Spleen (tissue), 11 donors: Measurements from ENCODE around the gene DGKE. TPM values are rescaled to one million over a fixed set of nuclear protein-coding genes. Genes with fewer than 3 reads are reported as not detected.

Experiments used
- DNase-seq: peaks from one replicate; pipeline ENCODE4 v3.0.0-alpha.2; 2020
- H3K27ac ChIP-seq, 8 donors: fragments of 200-600 bp; sonication (generic) in 7 of 8; 1 replicate in 4 of 8; 2 replicates in 4 of 8; pipeline versions ENCODE4 v1.5.0 to v1.8.0; 2016 to 2021; ENCODE audit warnings: inconsistent platforms in 4 of 8, mild to moderate bottlenecking in 4 of 8, moderate library complexity in 1 of 8
- H3K27me3 ChIP-seq, 7 donors: fragments of 200-600 bp; sonication (generic) in 6 of 7; replicated peaks in 1 of 7; 1 replicate in 4 of 7; 2 replicates in 3 of 7; pipeline versions ENCODE4 v1.5.0 to v1.8.0; 2016 to 2021; ENCODE audit warnings: inconsistent platforms in 3 of 7, mild to moderate bottlenecking in 1 of 7
- H3K36me3 ChIP-seq, 6 donors: fragments of 200-600 bp; sonication (generic) in 5 of 6; 1 replicate in 4 of 6; 2 replicates in 2 of 6; pipeline versions ENCODE4 v1.5.0 to v1.8.0; 2016 to 2021; ENCODE audit warnings: inconsistent platforms in 2 of 6
- H3K4me1 ChIP-seq, 6 donors: fragments of 200-600 bp; sonication (generic) in 5 of 6; 1 replicate in 3 of 6; 2 replicates in 3 of 6; pipeline versions ENCODE4 v1.5.0 to v1.8.0; 2016 to 2021; ENCODE audit warnings: inconsistent platforms in 3 of 6
- H3K4me3 ChIP-seq, 8 donors: fragments of 200-600 bp; sonication (generic) in 7 of 8; 1 replicate in 4 of 8; 2 replicates in 4 of 8; pipeline versions ENCODE4 v1.5.0 to v1.8.0; 2016 to 2021; ENCODE audit warnings: inconsistent platforms in 4 of 8, mild to moderate bottlenecking in 4 of 8, moderate library complexity in 2 of 8
- H3K9me3 ChIP-seq, 8 donors: fragments of 200-600 bp; sonication (generic) in 7 of 8; 1 replicate in 4 of 8; 2 replicates in 4 of 8; pipeline versions ENCODE4 v1.5.0 to v1.8.0; 2016 to 2021; ENCODE audit warnings: inconsistent platforms in 4 of 8
- CTCF ChIP-seq, 11 experiments: fragments of 200-600 bp in 7 of 11; fragments of 450-650 bp in 4 of 11; sonication (generic) in 4 of 11; IDR thresholded peaks in 8 of 11; conservative IDR thresholded peaks in 3 of 11; 1 replicate in 7 of 11; 2 replicates in 4 of 11; pipeline versions ENCODE4 v1.4.0 to v1.8.0; 2016 to 2021; ENCODE audit warnings: antibody characterized with exemption in 11 of 11, inconsistent platforms in 4 of 11, mild to moderate bottlenecking in 1 of 11
- POLR2A ChIP-seq, 3 donors: fragments of 450-650 bp; IDR thresholded peaks; one replicate each; pipeline ENCODE4 v1.5.1; 2017; ENCODE audit warnings: antibody characterized with exemption in 3 of 3, mild to moderate bottlenecking in 1 of 3
- POLR2AphosphoS5 ChIP-seq, 3 donors: sonication (generic); formaldehyde crosslinking; IDR thresholded peaks; one replicate each; pipeline ENCODE4 v1.5.1; 2017; ENCODE audit warnings: antibody characterized with exemption in 3 of 3
- WGBS, 5 donors: extraction: QIAGEN DNeasy Blood & Tissue Kit in 3 of 5; methylation state at CpG; one replicate each; pipeline versions ENCODE4 v1.1.5 to v1.1.7; 2013 to 2018; 5-methylcytosine and 5-hydroxymethylcytosine counted together
- intact Hi-C: fragments of 100-400 bp; cut with DNase I; formaldehyde crosslinking; loops from one replicate; pipeline ENCODE4 v1.15.0; 2023; ENCODE audit warnings: low total_unique reads
- polyA plus RNA-seq, 3 donors: library from polyadenylated mRNA; stranded (reverse); fragments of 200-250 nt; gene quantifications; one replicate each; pipeline ENCODE4 v1.2.1, GENCODE V29; 2013
- total RNA-seq, 7 donors: library from RNA; depleted of rRNA in 3 of 7; stranded (reverse); fragments of >200 nt in 3 of 7; fragmentation: NEBNext Ultra II Directional in 4 of 7; extraction: Animal tissue kit (Norgen Biotek cat#: 25700) in 4 of 7; gene quantifications; one replicate each; pipeline versions ENCODE4 v1.1.0 to v1.2.1, GENCODE V29; 2016 to 2021
- donor health status: healthy with polysubstance abuse.
- donor health status: DM: no; HTN: no; CAD: no; lungs with moderate emphysema.
- donor health status: DM: no; HTN: no; CAD: no.
- donor health status: Bipolar disorder and iron deficiency.
- donor health status: healthy.
- donor health status: DM: no; HTN: no; CAD: no.
- donor health status: DM: yes; HTN: yes; CAD: no.

Gene DGKE
- total and polyA plus RNA-seq, 10 donors: 2.3 to 37.3 (median 22.2) TPM

GRCh38 chr17:56796536-56796935, 37.4 kb upstream of the DGKE start:
- Histone ChIP-seq H3K27ac (no peak overlapping the region), H3K4me3 (no peak overlapping the region), H3K27me3 (no peaks in the 10 kb centered on the region), H3K4me1 (no peaks in the 10 kb centered on the region), H3K36me3 (peaks cover 0 to 6% (median 0%) of the 10 kb centered on the region in 6 donors), H3K9me3 (no peaks in the 10 kb centered on the region)
- intact Hi-C loops: no loop called here
- TF ChIP-seq CTCF (IDR thresholded peaks at IDR 0.05 in 8 of 11, conservative IDR thresholded peaks at IDR 0.05 in 3 of 11) (no peak), POLR2A (IDR thresholded peaks at IDR 0.05) (no peak)
- WGBS, 5 donors: 88 to 95% (median 90%) methylated on average over 8 of the region's 8 CpGs
- no peak for DNase-seq

- Histone ChIP-seq H3K4me3 (no peak overlapping the region), H3K4me1 (no peaks in the 10 kb centered on the region), H3K27ac (no peak overlapping the region), H3K27me3 (no peaks in the 10 kb centered on the region), H3K36me3 (peaks cover 0 to 6% (median 0%) of the 10 kb centered on the region in 6 donors), H3K9me3 (no peaks in the 10 kb centered on the region)
- intact Hi-C loops: no loop called here
- TF ChIP-seq POLR2AphosphoS5 (IDR thresholded peaks at IDR 0.05) (no peak), POLR2A (IDR thresholded peaks at IDR 0.05) (no peak), CTCF (IDR thresholded peaks at IDR 0.05 in 8 of 11, conservative IDR thresholded peaks at IDR 0.05 in 3 of 11) (no peak)
- DNase-seq: no peak
- WGBS, 5 donors: 54 to 76% (median 71%) methylated on average over 4 of the region's 4 CpGs
Measured at GRCh38 chr17:56798916-56799315, 35.0 kb upstream of the DGKE start.

- intact Hi-C loops: no loop called here
- H3K27ac ChIP-seq: no peak overlapping the region
- no peaks in the 10 kb centered on the region for H3K36me3 ChIP-seq
- no peaks in the 10 kb centered on the region for H3K4me1 ChIP-seq
- H3K4me3 ChIP-seq: no peak overlapping the region
- no peaks in the 10 kb centered on the region for H3K9me3 ChIP-seq
- no peak for DNase-seq
- TF ChIP-seq POLR2AphosphoS5 (IDR thresholded peaks at IDR 0.05) (no peak), CTCF (IDR thresholded peaks at IDR 0.05 in 8 of 11, conservative IDR thresholded peaks at IDR 0.05 in 3 of 11) (no peak)
- WGBS, 5 donors: 83 to 91% (median 88%) methylated on average over 4 of the region's 4 CpGs
- H3K27me3 ChIP-seq: no peaks in the 10 kb centered on the region
Measured at GRCh38 chr17:56801459-56802178, 32.3 kb upstream of the DGKE start.

- H3K36me3 ChIP-seq: no peaks in the 10 kb centered on the region
- TF ChIP-seq CTCF (IDR thresholded peaks at IDR 0.05 in 8 of 11, conservative IDR thresholded peaks at IDR 0.05 in 3 of 11) (no peak), POLR2AphosphoS5 (IDR thresholded peaks at IDR 0.05) (no peak), POLR2A (IDR thresholded peaks at IDR 0.05) (no peak)
- intact Hi-C loops: no loop called here
- H3K27ac ChIP-seq: no peak overlapping the region
- H3K4me1 ChIP-seq: no peaks in the 10 kb centered on the region
- no peak overlapping the region for H3K4me3 ChIP-seq
- H3K9me3 ChIP-seq: no peaks in the 10 kb centered on the region
- no peaks in the 10 kb centered on the region for H3K27me3 ChIP-seq
- DNase-seq: no peak
- WGBS, 5 donors: 77 to 93% (median 89%) methylated on average over 1 of the region's 1 CpG
Measured at GRCh38 chr17:56803071-56803470, 30.9 kb upstream of the DGKE start.
